HL-60 (cell line): ENCODE data around the gene GMCL2.

ENCODE experiments used
- GABPA ChIP-seq: IDR thresholded peaks from 2 replicates; pipeline ENCODE4 v1.6.1; 2012; ENCODE audit warnings: low read depth
- POLR2AphosphoS5 ChIP-seq: IDR thresholded peaks from 2 replicates; pipeline ENCODE4 v1.6.1; 2012; ENCODE audit warnings: low read depth
- SPI1 ChIP-seq: IDR thresholded peaks from 2 replicates; pipeline ENCODE4 v1.6.1; 2012; ENCODE audit warnings: low read depth, mild to moderate bottlenecking, borderline replicate concordance
- TF ChIP-seq, protein P1 (sequence below): IDR thresholded peaks from one replicate; pipeline ENCODE4 v1.5.1; 2011; ENCODE audit warnings: low read length, control low read depth, inconsistent platforms; ENCODE audit not compliant: insufficient read depth
- TF ChIP-seq, protein P2 (sequence below): IDR thresholded peaks from 2 replicates; pipeline ENCODE4 v1.6.1; 2012; ENCODE audit warnings: low read depth; ENCODE audit not compliant: insufficient replicate concordance

GRCh38 chr5:178218237-178218776 lies 31.1 kb upstream of the GMCL2 start:
- TF ChIP-seq, protein P1, sequence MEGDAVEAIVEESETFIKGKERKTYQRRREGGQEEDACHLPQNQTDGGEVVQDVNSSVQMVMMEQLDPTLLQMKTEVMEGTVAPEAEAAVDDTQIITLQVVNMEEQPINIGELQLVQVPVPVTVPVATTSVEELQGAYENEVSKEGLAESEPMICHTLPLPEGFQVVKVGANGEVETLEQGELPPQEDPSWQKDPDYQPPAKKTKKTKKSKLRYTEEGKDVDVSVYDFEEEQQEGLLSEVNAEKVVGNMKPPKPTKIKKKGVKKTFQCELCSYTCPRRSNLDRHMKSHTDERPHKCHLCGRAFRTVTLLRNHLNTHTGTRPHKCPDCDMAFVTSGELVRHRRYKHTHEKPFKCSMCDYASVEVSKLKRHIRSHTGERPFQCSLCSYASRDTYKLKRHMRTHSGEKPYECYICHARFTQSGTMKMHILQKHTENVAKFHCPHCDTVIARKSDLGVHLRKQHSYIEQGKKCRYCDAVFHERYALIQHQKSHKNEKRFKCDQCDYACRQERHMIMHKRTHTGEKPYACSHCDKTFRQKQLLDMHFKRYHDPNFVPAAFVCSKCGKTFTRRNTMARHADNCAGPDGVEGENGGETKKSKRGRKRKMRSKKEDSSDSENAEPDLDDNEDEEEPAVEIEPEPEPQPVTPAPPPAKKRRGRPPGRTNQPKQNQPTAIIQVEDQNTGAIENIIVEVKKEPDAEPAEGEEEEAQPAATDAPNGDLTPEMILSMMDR, result no peak
- TF ChIP-seq SPI1, result no peak
- no peak for TF ChIP-seq POLR2AphosphoS5
- TF ChIP-seq, protein P2, sequence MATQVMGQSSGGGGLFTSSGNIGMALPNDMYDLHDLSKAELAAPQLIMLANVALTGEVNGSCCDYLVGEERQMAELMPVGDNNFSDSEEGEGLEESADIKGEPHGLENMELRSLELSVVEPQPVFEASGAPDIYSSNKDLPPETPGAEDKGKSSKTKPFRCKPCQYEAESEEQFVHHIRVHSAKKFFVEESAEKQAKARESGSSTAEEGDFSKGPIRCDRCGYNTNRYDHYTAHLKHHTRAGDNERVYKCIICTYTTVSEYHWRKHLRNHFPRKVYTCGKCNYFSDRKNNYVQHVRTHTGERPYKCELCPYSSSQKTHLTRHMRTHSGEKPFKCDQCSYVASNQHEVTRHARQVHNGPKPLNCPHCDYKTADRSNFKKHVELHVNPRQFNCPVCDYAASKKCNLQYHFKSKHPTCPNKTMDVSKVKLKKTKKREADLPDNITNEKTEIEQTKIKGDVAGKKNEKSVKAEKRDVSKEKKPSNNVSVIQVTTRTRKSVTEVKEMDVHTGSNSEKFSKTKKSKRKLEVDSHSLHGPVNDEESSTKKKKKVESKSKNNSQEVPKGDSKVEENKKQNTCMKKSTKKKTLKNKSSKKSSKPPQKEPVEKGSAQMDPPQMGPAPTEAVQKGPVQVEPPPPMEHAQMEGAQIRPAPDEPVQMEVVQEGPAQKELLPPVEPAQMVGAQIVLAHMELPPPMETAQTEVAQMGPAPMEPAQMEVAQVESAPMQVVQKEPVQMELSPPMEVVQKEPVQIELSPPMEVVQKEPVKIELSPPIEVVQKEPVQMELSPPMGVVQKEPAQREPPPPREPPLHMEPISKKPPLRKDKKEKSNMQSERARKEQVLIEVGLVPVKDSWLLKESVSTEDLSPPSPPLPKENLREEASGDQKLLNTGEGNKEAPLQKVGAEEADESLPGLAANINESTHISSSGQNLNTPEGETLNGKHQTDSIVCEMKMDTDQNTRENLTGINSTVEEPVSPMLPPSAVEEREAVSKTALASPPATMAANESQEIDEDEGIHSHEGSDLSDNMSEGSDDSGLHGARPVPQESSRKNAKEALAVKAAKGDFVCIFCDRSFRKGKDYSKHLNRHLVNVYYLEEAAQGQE, result no peak
- TF ChIP-seq GABPA, result no peak
